ENCODE data around the gene TRIM33.
"Not testable (repeated sequence)": the region's sequence is repeated elsewhere in the genome, so short reads cannot be mapped to it uniquely, and the experiment has no call there.

TRIM33 gene

DNA sequence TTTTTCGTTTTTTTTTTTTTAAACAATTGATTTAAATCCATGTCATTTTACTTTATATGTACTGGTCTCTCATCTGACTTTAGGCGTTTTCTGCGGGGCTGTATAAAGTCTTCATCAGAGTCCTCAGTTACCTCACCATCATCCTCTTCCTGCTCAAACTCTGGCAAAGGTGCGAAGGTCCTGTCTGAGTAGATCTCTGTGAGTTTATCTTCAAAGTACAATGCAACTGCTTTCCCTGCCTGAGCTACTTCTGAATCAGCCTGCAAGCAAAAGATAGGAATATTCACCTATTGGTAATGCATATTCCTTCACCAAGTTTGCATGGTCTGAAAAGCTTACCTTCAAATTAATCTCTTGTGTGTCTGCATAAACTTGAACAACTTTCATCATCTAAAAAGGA, 113.4 kb downstream of the TRIM33 start:
- no peak for DNase-seq (ENCODE audit: low read depth in 2 of 2)

DNA sequence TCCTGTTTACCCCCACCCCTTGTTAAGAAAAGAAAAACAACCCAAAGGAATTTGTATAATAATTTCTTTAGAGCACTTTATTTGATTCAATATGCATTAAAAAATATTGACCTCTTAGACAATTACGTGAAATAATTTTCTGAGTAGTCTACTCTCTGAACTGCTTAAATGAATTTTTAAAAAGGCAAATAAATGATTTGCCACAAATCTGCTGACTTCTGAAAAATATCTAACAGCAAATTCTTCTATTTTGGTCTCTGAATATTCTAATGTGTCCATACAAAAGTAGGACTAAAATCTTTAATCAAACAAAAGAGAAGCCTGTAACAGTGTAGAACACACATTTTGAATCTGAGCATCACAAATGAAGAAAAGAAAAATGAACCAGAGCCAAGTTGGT, 115.1 kb downstream of the TRIM33 start:
- no peak for DNase-seq (ENCODE audit: low read depth in 2 of 2)

DNA sequence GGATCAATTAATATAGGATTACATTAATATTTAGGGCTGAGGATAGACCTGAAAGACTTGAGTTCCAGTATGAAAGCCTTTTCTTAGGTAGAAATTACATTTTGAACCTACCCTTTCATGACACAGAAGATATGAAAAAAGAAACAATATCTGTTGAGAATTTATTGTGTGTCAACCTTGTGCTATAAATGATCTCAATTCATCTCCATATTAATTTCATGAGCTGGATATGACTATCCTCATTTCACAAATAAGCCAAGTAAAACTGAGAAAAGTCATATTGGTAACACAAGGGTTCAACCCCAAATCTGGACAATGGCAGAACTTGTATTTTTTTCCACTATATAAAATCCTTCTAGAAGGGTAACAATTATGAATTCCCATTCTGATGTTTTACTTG, 120.0 kb downstream of the TRIM33 start:
- DNase-seq (ENCODE audit: low read depth in 2 of 2), result no peak

- DNase-seq (ENCODE audit: low read depth in 2 of 2), result no peak
These were observed 120.6 kb downstream of the TRIM33 start for GRCh38 chr1:114390361-114390760.

DNA sequence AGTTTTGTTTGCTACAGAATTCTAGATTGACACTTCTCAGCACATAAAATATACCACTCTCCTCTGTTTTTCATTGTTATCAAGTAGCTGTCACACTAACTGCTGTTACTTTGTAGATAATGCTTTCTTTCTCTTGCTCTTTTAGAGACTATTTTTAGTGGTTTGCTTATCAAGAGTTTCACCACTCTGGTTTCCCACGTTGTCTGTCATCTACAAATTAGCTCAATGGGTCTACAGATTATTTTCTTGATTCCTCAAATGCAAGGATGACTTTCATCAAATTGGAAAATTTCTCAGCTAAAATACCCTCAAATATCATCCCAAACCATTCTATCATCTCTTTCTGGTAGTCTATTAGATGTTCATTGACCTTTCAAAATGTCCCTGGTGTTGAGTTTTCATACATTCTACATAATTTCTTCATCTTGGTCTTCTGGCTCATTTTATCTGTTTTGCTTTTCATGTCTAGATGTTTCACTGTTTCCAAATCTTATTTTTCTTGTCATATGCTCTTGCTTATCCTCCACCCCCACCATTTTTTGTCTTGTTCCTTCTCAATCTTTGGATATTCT, 122.5 kb downstream of the TRIM33 start:
- DNase-seq (ENCODE audit: low read depth in 2 of 2), result no peak

- DNase-seq (ENCODE audit: low read depth in 2 of 2), result not testable (repeated sequence)
These were observed 123.4 kb downstream of the TRIM33 start for GRCh38 chr1:114387585-114387984.

- no peak for DNase-seq (ENCODE audit: low read depth in 2 of 2)
These were observed 124.0 kb downstream of the TRIM33 start for GRCh38 chr1:114387010-114387360.

GRCh38 chr1:114386129-114387009, 124.6 kb downstream of the TRIM33 start:
- no peak for DNase-seq (ENCODE audit: low read depth in 2 of 2)

GRCh38 chr1:114384922-114385321, 126.1 kb downstream of the TRIM33 start:
- DNase-seq (ENCODE audit: low read depth in 2 of 2), result no peak

DNA sequence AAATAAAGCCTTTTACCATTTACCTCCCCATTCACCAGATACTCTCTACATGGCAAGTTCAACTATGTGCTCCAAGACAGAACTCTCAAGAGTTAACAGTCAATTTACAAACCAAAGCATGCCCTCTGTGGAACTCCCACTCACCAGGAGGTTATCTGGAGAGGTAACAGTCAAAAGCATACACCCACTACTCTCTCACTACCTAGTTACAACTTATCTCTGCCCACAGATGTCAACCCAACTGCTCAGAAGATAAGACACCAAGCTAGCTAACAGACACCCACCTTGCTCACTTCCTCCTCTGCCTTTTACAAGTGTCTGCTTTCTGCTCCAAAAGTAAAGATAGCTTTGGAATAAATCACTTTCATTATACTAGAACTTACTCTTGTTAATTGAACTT, 131.0 kb downstream of the TRIM33 start:
- DNase-seq (ENCODE audit: low read depth in 2 of 2), result no peak

DNA sequence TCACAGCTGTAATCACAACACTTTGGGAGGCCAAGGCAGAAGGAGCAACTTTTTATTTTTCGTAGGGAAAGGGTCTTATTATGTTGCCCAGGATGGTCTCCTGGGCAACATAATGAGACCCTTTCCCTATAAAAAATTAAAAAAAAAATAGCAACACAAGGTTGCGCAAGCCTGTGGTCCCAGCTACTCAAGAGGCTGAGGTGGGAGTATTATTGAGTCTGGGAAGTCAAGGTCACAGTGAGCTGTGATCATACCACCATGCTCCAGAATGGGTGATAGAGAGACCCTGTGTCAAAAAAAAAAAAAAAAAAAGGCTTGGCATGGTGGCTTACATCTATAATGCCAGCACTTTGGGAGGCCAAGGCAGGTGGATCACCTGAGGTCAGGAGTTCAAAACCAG, 131.6 kb downstream of the TRIM33 start:
- DNase-seq (ENCODE audit: low read depth in 2 of 2), result no peak

GRCh38 chr1:114377356-114377755, 133.6 kb downstream of the TRIM33 start:
- no peak for DNase-seq (ENCODE audit: low read depth in 2 of 2)

- no peak for DNase-seq (ENCODE audit: low read depth in 2 of 2)
These were observed 141.1 kb downstream of the TRIM33 start for GRCh38 chr1:114369930-114370329.

DNA sequence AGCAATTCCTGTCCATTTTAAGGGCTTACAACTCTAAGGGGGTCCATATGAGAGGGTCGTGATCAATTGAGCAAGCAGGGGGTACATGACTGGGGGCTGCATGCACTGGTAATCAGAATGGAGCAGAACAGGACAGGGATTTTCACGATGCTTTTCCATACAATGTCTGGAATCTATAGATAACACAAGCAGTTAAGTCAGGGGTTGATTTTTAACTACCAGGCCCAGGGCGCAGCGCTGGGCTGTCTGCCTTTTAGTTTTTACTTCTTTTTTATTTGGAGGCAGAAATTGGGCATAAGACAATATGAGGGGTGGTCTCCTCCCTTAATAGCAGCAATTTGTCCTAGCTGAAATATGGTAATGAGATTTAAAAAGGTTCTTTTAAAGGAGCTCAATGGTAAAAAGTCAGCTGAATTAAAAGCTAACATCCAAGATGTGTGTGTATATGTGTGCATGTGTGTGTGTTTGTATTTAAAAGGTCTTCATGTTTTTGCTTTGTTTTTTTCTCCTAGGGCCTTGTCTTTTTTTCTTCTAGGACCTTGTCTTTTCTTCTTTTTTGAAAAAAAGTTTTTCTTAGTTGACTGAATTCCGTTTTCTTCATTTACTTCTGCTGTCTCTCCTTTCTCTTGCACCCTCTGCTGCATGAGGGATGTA, 141.6 kb downstream of the TRIM33 start:
- DNase-seq (ENCODE audit: low read depth in 2 of 2), result not testable (repeated sequence)

DNA sequence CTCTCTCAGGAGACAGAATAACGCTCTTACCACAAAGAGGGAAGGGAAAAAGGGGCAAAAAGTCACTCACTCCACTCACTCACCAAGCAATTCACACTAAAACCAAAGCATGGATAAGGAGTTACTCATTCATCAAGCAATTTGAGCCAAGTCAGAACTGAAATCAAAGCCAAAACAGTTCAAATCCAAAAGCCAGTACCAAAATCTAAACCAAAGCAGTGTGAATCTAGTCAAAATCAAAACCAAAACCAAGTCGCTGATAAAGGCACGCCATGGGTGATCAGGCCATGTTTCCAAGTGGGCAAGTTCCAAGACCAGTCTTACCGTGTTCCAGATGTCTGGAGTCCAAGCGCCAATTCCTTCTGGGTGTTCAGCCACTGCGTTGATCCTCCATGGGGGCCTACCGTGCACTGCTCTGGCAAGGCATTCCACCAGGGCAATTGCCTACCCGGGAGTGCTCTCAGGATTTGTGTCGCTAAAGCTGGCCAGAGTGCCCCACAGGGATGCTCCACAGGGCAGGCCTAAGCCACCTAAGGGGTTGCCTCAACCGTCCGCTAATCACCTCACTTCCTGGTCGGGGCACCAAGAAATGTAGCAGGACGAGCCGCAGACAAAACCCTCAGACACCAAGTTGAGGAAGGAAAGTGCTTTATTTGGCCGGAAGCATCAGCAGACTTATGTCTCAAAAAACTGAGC, 142.3 kb downstream of the TRIM33 start:
- DNase-seq (ENCODE audit: low read depth in 2 of 2), result no peak

DNA sequence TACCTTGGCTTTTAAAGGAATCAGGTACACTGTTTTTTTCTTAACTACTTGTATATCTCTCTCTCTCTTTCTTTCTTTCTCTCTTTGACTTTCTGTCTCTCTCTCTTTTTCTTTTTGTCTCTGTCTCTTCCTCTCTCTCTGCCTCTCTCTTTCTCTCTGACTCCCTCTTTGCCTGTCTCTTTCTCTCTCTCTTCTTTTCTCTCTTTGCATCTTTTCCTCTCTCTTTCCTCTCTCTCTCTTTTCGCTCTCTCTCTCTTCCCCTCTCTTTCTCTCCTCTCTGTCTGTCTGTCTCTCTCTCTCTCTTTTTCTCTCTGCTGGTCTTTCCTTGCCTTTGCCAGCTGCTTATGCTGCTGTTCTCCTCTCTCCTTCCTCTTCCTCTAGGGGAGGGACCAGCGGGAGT, 143.2 kb downstream of the TRIM33 start:
- no peak for DNase-seq (ENCODE audit: low read depth in 2 of 2)

- not testable (repeated sequence) for DNase-seq (ENCODE audit: low read depth in 2 of 2)
These were observed 147.8 kb downstream of the TRIM33 start for GRCh38 chr1:114363230-114363629.

- no peak for DNase-seq (ENCODE audit: low read depth in 2 of 2)
These were observed 151.2 kb downstream of the TRIM33 start for GRCh38 chr1:114359791-114360190.

DNA sequence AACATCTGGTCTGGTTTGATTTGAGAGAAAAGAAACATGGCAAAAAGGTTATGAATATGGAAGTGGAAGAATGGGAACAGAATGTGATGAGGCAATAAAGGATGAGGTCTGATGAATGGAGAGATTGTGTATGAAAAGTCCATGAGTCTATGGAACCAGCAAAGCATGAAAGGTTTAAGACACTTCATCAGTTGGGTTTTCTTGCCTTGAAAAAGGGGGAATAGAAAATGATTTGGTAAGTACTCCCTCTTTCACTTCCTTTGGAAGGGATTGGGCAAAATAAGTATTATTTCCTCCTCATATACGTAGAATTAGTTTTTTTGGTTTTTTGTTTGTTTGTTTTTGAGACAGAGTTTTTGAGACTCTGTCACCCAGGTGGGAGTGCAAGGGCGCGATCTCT, 155.8 kb downstream of the TRIM33 start:
- no peak for DNase-seq (ENCODE audit: low read depth in 2 of 2)

GRCh38 chr1:114353262-114353661, 157.7 kb downstream of the TRIM33 start:
- DNase-seq (ENCODE audit: low read depth in 2 of 2), result no peak

- DNase-seq (ENCODE audit: low read depth in 2 of 2), result no peak
These were observed 158.2 kb downstream of the TRIM33 start for GRCh38 chr1:114352797-114353196.

- no peak for DNase-seq (ENCODE audit: low read depth in 2 of 2)
These were observed 160.1 kb downstream of the TRIM33 start for GRCh38 chr1:114350731-114351445.

Measured in activated CD4-positive, alpha-beta T cell treated with anti-CD3 and anti-CD28 coated beads for 24 hours (primary cell).